AG04449 (cell line): ENCODE results near the gene TRPC6.

Experiments
- CTCF ChIA-PET: fragments of 350-600 bp; formaldehyde crosslinking; extraction: SDS; loops from one replicate; lab custom pipeline; 2021; ENCODE audit warnings: antibody characterized with exemption; lab: Yijun Ruan, JAX
- POLR2A ChIA-PET: fragments of 400-600, 350-600 bp; formaldehyde crosslinking; extraction: SDS; loops from one replicate; lab custom pipeline; 2020; ENCODE audit warnings: antibody characterized with exemption, inconsistent platforms; lab: Yijun Ruan, JAX
- DNase-seq: peaks from one replicate; pipeline ENCODE4 v3.0.0-alpha.2; 2010; ENCODE audit warnings: low read depth, low spot score
- H3K4me3 ChIP-seq: 2 replicates; pipeline ENCODE4 v1.5.1; 2011; ENCODE audit warnings: low read depth, mild to moderate bottlenecking, control low read depth, low read length
- TF ChIP-seq, protein P1 (sequence below): IDR thresholded peaks from one replicate; pipeline ENCODE4 v1.5.1; 2011; ENCODE audit warnings: mild to moderate bottlenecking, moderate library complexity, low read length, control low read depth, inconsistent platforms; ENCODE audit not compliant: insufficient read depth; ENCODE audit errors: missing control alignments

The TRPC6 gene

DNA sequence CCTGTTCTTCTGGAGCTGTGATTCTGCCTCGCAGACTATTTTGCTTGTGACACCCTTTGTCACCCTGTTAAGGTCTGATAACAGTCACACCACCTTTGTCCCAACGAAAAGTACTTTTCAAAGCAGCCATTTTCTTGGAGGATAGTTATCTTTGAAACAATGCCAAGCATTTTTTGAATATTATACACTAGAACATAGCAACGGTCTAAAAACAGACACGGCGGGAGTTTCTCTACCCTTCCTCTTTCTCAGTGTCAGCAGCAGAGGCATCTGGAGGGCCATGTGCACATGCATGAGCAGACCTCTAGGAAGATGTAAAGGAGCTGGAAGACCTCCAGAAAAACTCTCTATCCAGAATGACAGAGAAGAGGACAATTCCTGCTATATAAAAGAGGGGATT is 86.5 kb downstream of the TRPC6 start:
- ChIA-PET CTCF (no interaction called here), POLR2A (no interaction called here)
- H3K4me3 ChIP-seq = no peak overlapping the region
- TF ChIP-seq, protein P1, sequence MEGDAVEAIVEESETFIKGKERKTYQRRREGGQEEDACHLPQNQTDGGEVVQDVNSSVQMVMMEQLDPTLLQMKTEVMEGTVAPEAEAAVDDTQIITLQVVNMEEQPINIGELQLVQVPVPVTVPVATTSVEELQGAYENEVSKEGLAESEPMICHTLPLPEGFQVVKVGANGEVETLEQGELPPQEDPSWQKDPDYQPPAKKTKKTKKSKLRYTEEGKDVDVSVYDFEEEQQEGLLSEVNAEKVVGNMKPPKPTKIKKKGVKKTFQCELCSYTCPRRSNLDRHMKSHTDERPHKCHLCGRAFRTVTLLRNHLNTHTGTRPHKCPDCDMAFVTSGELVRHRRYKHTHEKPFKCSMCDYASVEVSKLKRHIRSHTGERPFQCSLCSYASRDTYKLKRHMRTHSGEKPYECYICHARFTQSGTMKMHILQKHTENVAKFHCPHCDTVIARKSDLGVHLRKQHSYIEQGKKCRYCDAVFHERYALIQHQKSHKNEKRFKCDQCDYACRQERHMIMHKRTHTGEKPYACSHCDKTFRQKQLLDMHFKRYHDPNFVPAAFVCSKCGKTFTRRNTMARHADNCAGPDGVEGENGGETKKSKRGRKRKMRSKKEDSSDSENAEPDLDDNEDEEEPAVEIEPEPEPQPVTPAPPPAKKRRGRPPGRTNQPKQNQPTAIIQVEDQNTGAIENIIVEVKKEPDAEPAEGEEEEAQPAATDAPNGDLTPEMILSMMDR = no peak
- DNase-seq = no peak

DNA sequence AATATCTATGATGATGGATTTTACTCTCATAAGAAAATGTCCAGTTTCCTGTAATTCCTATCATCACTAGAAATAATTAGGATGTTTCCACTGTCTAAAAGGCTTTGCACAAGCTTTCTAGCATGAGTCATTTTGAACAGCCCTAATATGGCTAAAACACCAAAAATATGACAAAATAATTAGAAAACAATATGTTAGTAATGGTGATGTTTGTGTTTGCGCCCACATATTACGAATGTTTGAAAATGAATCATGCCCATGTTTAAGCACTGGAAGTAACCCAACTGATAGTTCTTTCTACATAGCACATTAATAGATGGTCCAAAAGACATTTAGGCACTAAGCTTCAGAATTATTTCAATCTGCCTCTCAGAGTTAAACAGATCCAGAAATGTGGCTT is 96.0 kb downstream of the TRPC6 start:
- ChIA-PET CTCF (no interaction called here), POLR2A (no interaction called here)
- TF ChIP-seq, protein P1 = no peak
- peak; percentile 44 for DNase-seq
- no peak overlapping the region for H3K4me3 ChIP-seq

DNA sequence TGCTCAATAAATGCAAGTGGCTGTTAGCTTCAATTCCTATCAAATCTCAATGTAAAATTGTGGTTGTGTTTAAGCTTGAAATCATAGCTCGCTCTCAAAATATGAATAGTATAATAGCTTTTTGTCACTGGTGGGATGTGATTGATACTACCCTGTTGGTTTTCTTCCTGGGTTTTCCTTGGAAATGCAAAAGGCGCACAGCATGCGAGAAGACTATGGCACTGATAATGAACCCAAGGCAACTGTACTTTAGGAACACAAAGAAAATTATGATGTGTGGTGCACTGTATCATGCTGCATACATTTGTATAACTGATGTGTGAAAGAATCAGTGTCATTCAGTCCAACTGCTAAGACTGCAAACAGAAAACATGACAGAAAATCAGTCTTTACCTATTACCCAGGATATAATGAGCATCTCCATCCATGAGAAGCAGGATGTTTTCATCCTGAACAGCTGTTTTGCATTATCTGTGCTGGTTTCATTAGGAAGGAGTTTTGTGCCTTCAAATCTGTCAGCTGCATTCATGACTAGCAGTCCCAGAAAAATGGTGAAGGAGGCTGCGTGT is 101.2 kb downstream of the TRPC6 start:
- CTCF ChIA-PET = no interaction called here
- no peak for DNase-seq
- no peak overlapping the region for H3K4me3 ChIP-seq
- POLR2A ChIA-PET = no interaction called here
- TF ChIP-seq, protein P1 = no peak

DNA sequence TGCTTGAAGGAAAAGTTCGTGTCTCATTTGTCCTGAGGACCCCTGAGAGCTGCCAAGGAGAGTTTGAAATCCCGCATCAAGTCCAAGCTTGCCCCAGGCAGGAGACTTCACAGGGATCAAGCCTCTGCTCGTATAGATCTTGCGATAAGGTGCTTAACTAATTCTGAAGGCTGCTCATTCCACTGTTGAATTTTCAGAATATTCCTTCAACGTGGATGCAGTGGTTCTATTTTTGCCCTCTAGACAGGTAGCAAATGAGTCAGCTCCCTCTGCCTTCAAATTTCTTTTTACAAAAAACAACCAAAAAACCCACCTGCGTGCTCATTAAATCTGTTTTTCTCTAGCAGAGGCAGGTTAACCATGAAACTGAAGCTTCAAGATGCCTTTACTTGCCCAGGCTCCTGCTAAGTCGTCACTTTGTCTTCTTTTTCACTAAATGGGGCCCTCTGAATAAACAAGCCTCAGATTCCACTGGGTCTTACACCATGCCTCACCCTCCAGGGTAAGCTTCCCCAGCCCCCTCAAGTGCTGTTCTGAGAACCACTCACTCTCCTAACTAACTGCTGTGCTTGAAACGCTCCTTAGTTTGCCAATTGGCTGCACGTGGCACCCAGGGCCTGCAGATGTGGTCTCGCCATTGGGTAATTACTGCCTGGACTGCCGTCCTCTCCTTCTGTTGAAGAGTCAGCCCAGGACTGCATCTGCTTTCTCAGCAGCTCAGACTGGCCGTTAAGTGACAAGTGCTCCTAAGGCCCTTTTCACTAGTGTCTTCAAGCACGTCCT is 105.0 kb downstream of the TRPC6 start:
- TF ChIP-seq, protein P1 = no peak
- no peak for DNase-seq
- POLR2A ChIA-PET = no interaction called here
- H3K4me3 ChIP-seq = no peak overlapping the region
- CTCF ChIA-PET = interaction anchor here (1.0 kb wide), 2 partner anchors 10 to 21 kb away, joined by 3 read pairs; no protein-coding TSS in a partner anchor

DNA sequence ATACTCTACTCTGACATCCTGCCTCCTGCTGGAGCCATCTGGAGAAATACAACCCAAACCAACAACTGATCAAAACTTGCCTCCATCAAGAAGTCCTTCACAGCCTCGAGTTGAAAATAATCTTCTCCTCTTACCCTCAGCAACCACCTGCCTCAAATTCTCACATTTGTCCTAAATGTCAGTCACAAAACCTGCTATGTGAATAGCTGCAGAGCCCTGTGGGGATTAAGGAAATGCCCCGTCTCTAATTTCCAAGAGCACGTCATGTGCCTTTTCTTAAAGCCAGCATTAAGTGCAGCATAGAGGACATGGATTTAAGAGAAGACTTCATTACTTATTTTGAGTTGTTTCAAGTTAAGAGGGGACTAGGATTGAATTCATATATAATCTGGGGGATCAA is 105.9 kb downstream of the TRPC6 start:
- ChIA-PET CTCF (interaction anchor here (1.0 kb wide), 1 partner anchor 21 kb away, joined by 3 read pairs; no protein-coding TSS in a partner anchor), POLR2A (no interaction called here)
- no peak overlapping the region for H3K4me3 ChIP-seq

DNA sequence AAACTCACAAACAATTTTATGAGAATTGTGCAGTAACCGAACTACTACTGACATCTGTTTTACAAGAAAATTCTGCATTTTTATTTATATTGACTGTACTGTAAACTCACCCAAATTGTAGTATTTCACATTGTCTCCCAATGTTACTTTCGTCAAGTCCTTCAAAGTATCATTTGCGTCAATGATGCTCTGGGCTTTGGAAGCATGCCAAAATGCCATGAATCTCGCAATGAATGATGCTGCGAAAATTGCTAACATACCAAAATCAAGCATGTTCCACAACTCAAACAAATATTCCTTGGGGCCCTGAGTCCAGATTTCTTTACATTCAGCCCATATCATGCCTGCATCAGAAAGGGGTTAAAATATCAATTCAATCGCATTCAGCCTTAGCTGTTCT is 107.6 kb downstream of the TRPC6 start:
- TF ChIP-seq, protein P1 = no peak

More for the DNA sequence above, 105.9 kb downstream of the TRPC6 start:
- TF ChIP-seq, protein P1 = no peak
- no peak for DNase-seq

More for the DNA sequence above, 107.6 kb downstream of the TRPC6 start:
- ChIA-PET CTCF (no interaction called here), POLR2A (no interaction called here)
- no peak for DNase-seq
- H3K4me3 ChIP-seq = no peak overlapping the region
